GM18870 (cell line): ENCODE results near the gene MME.
"Not testable (repeated sequence)": the region's sequence is repeated elsewhere in the genome, so short reads cannot be mapped to it uniquely, and the experiment has no call there.

Experiments
- ATAC-seq: cut with Tn5 transposase; IDR thresholded peaks from one replicate; pipeline ENCODE4 v1.9.1; 2021; ENCODE audit warnings: moderate library complexity; ENCODE audit not compliant: unreplicated experiment

MME gene

GRCh38 chr3:155083313-155083905 lies 3.3 kb downstream of the MME start:
- ATAC-seq: no peak

GRCh38 chr3:155084567-155084966 lies 4.4 kb downstream of the MME start:
- ATAC-seq: no peak

GRCh38 chr3:155086051-155086450 lies 5.9 kb downstream of the MME start:
- no peak for ATAC-seq

GRCh38 chr3:155088706-155089345 lies 8.7 kb downstream of the MME start:
- no peak for ATAC-seq

GRCh38 chr3:155089495-155089894 lies 9.4 kb downstream of the MME start:
- ATAC-seq: no peak

- no peak for ATAC-seq
Measured at GRCh38 chr3:155093261-155093660, 13.1 kb downstream of the MME start.

- ATAC-seq: no peak
Measured at GRCh38 chr3:155096303-155097008, 16.3 kb downstream of the MME start.

- no peak for ATAC-seq
Measured at GRCh38 chr3:155097009-155097349, 16.9 kb downstream of the MME start.

- no peak for ATAC-seq
Measured at GRCh38 chr3:155101398-155101797, 21.3 kb downstream of the MME start.

GRCh38 chr3:155102329-155102728 lies 22.2 kb downstream of the MME start:
- no peak for ATAC-seq

- ATAC-seq: no peak
Measured at GRCh38 chr3:155103686-155104085, 23.6 kb downstream of the MME start.

GRCh38 chr3:155106119-155106518 lies 26.0 kb downstream of the MME start:
- ATAC-seq: no peak

GRCh38 chr3:155110022-155110421 lies 29.9 kb downstream of the MME start:
- ATAC-seq: no peak

- no peak for ATAC-seq
Measured at GRCh38 chr3:155110996-155111901, 31.1 kb downstream of the MME start.

GRCh38 chr3:155111971-155112370 lies 31.9 kb downstream of the MME start:
- ATAC-seq: no peak

- ATAC-seq: no peak
Measured at GRCh38 chr3:155112661-155113389, 32.7 kb downstream of the MME start.

- not testable (repeated sequence) for ATAC-seq
Measured at GRCh38 chr3:155124745-155125144, 44.6 kb downstream of the MME start.

GRCh38 chr3:155129396-155129795 lies 49.3 kb downstream of the MME start:
- no peak for ATAC-seq

GRCh38 chr3:155130001-155130400 lies 49.9 kb downstream of the MME start:
- ATAC-seq: no peak

GRCh38 chr3:155131104-155131503 lies 51.0 kb downstream of the MME start:
- ATAC-seq: peak; percentile 92

- ATAC-seq: not testable (repeated sequence)
Measured at GRCh38 chr3:155134311-155134710, 54.2 kb downstream of the MME start.
